SK-N-SH (cell line): ENCODE measurements around the gene CAMK1.

Source experiments
- CTCF ChIP-seq: fragments of 200-600 bp; sonication (generic); IDR thresholded peaks from 2 replicates; pipeline ENCODE4 v1.6.1; 2017; ENCODE audit warnings: antibody characterized with exemption, mild to moderate bottlenecking, moderate library complexity
- EZH2phosphoT487 ChIP-seq: fragments of 200-600 bp; sonication (generic); IDR thresholded peaks from 2 replicates; pipeline ENCODE4 v1.6.1; 2017; ENCODE audit warnings: low read depth, mixed run types, mild to moderate bottlenecking, antibody characterized with exemption, moderate library complexity, borderline replicate concordance
- FOSL2 ChIP-seq: IDR thresholded peaks from 2 replicates; pipeline ENCODE4 v1.4.0; 2012; ENCODE audit warnings: low read depth, mild to moderate bottlenecking, moderate library complexity, borderline replicate concordance
- GABPA ChIP-seq: IDR thresholded peaks from 2 replicates; pipeline ENCODE4 v1.4.0; 2012; ENCODE audit warnings: low read depth, mild to moderate bottlenecking

GRCh38 chr3:9746330-9746729, 23.4 kb downstream of the CAMK1 start:
- TF ChIP-seq GABPA: no peak
- peak; percentile 84 for TF ChIP-seq FOSL2
- TF ChIP-seq CTCF: no peak
- TF ChIP-seq EZH2phosphoT487: no peak
